GM18867 (cell line): ENCODE measurements around the gene PDX1.

Experiments
- ATAC-seq: cut with Tn5 transposase; IDR thresholded peaks from one replicate; pipeline ENCODE4 v1.9.1; 2021; ENCODE audit warnings: mild to moderate bottlenecking, moderate library complexity; ENCODE audit not compliant: unreplicated experiment

Gene PDX1

DNA sequence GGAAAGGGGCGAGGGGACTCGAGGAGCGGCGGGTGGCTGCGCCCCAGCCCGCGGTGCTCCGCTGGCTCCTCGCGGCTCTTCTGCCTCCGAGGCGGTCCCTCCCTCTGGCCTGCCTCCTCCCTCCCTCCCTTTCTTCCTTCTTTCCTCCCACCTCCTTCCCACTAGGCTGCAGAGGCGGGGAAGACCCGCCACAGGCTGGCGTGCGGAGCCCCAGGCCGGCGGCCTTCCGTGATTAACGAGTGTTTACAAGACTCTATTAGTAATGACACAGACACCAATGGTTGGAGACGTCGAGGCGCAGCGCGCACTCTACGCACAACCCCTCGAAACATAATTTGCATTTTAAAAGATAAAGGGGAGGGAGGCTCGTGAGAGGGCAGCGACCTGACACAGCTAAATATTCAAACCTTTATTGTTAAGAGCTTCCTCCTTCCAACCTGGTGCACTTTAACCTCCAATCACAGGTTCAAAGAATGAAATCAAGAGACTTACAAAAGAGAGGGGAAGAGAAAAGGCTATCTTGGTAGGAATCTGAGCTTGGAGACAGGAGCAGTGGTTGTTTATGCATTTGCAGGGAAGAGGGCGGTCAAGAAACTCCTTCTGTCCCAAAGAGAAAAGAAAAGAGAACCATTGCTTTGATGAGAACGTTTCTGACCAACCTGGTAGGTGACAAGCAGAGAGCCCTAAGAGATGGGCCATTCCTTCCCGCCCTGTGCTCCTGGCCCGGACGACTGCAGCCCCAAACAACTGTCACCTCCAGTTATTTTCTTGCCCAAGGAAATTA is 49.5 kb downstream of the PDX1 start, which contains the start of gene CDX2:
CDX2 (minus strand) TSS at position 234 of the 784 bp plus-strand sequence. CDS start 309 bp downstream, outside the sequence.
- ATAC-seq, result no peak

DNA sequence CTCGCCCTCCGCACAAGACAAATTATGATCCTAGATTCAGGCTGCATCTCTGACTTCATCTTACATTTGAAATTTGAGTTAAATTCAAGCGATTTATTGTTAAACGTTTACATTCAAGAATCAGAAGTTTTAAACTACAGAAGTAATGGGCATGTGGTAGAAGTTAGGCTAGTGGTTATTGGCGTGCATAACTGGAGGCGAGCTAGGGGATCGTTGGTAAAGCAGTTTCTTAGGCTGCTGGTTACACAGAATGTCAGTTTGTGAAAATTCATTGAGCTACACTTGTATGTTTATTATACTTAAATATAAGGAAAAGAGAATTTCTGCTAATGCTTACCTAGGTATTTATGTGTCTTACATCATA is 50.0 kb downstream of the PDX1 start:
- ATAC-seq, result no peak

DNA sequence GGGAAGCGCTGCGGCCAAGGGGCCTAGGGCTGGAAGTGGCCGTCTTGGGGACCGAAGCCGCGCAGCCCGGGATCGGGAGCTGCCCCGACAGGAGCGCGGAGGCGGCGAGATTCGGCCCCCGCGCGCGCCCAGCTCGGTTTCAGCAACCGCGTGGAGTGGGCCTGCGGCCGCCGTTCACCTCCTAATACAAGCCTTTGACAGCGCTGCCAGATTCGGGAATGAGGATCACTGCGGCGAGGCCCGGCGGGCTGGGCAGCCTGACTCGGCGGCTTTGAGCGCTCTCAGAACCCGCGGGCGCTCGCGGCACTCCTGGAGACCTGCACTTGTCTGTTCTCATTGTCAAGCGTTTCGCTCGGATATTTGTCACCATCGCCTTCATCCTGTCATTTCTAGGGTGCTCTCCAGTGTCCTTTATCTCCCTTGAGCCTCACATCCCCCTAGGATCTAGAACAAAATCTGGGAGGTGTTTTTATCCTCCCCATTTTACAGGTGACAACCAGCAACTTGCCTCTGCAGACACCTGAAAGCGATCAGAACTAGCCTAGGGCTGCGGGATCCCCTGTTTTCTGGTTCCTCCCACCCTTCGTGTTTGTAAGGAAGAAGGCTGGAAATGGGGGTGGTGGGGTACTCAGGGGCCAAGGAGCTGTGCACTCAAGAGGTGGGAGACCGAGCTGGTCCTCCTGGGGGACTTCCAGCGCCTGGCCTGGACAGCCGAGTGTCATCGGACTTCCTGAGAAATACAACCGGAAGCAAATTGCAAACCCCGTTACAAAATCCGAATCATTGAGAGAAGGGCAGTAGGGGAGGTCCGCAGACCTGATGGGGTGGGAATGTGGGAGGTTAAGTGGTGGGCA is 50.8 kb downstream of the PDX1 start:
- ATAC-seq, result no peak

DNA sequence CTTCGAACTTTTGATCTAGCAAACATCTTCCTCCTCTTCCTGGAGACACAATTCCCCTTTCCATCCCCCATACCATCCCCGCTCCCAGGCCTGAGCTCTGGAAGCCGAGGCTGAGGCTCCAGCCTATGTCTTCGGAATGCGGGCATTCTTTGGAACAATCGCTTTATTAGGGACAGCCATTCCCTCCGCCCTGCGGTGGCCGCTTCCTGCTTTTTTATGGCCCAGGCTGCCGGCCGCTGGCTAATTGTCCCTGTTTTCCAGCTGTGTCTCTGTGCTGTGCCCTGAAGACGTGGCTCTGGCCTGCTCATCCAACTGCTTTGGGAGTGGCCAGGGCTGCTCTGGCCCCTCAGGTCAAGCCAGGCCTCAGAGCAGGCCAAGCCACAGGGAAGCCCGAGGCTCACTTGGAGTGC is 51.4 kb downstream of the PDX1 start:
- ATAC-seq, result no peak

DNA sequence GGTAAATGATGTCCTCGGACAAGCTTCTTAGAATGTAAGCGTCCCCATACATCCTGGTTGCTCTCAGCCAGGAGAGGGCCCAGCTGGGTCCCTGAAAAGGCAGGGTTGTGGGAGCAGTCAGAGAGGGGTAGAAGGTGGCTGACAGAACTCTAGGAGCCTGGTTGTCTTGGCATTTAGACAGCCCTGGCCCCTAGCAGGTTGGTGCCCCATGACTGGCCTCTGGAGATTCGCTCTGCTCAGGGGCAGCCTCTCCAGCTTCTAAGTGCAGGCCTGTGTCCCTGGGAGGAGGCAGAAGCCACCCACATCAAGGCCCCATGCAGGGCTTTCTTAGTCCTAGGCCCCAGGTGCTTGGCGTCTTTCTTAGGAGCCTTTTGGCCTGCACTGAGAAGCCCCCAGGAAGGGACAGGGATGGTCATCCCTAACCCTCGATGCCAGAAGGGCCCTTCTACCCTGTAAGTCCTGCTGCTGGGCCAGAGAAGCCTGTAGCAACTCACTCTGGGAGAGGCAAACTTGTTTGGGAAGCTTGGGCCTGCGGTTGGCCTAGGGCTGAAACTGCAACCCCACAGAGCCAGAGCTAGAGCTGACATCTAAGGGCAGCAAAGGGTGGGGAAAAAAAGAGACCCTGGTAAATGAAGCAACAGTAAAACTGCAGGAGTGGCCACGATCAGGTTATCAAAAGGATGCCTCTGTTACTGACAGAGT is 52.1 kb downstream of the PDX1 start:
- ATAC-seq, result no peak

DNA sequence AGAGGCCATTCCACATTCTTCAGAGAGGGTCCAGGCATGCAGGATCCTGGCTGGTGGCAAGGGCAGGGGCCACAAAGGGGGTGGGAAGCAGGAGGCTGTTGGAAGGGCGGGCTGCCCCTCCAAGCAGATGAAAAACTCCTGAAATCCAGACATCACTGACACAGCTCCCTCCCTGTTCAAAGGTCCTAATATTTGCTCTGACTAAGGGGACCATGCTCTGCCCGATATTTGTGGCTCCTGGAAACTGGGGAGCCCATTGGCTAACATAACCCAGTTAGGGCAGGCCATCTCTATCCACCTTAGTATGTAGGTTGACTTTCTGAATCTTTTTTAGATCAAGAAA is 52.6 kb downstream of the PDX1 start:
- ATAC-seq, result no peak

DNA sequence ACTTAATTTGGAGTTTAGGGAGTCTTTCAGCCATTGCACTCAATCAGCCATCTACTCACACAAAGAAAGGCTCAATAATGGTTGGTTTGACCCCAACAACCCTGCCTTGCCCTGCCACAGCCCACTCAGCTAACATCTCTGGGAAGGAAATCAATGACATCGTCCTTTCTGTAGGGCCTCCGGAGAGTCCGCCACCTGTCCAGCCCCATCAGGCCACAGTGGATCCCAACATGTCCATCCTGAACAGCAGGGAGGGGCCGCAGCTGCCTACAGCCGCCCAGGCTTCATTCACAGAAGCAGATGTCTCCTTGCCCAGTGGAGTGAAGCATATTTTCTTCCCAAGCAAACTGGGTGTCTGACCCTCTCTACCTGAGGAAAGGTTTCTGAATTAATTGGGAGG is 53.5 kb downstream of the PDX1 start:
- no peak for ATAC-seq

DNA sequence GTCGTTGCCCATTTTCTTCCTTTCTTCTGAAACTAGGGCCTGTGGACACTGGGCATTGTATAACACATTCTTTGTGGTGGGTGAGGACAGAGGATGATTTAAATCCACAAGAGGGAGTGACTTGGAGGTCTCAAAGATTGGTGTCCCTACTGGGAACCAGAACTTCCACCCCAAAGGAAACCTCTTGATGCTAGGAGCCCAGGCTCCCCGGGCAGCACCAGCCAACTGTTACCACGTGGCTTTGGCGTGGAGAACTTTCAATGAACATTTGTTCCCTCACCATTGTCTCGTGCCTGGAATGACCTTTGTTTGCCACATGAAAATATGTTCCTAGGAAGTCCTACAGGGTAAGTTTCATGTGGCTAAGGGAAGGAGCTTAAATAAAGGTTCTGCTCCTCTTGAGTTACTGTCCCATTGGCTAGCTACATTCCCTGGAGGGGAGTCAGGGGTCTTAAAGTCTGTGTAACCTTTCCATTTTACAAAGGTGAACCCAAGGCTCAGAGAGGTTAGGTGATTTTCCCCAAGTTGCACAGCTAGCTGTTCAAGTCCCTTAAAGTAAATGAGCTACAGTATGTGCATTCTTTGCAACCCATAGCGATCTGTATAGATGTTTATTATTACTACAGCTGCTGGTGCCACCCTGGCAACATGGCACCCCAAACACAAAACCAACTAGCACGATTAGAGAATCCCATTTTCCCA is 54.3 kb downstream of the PDX1 start:
- ATAC-seq, result no peak
